ENCODE data around the gene GLMP. TPM values are rescaled to one million over a fixed set of nuclear protein-coding genes. Genes with fewer than 3 reads are reported as not detected.

Gene GLMP
- total RNA-seq, 1 donor from 2014 or later: 104 TPM

- Histone ChIP-seq H3K4me3 (ENCODE audit: low read depth, low read length) (no peak overlapping the region), H3K27me3 (ENCODE audit: control insufficient read depth, insufficient read depth, low read length) (no peaks in the 10 kb centered on the region), H3K36me3 (ENCODE audit: control insufficient read depth, insufficient read depth, low read length) (peaks cover 5% of the 10 kb centered on the region)
- DNase-seq (ENCODE audit: low read depth): no peak
- no peak for TF ChIP-seq CTCF (IDR thresholded peaks at IDR 0.05; ENCODE audit: insufficient read depth, low read length, poor library complexity, severe bottlenecking)
Measured at GRCh38 chr1:156279837-156280236, 15.6 kb downstream of the GLMP start.

- H3K27me3 ChIP-seq (ENCODE audit: control insufficient read depth, insufficient read depth, low read length): no peaks in the 10 kb centered on the region
- H3K4me3 ChIP-seq (ENCODE audit: low read depth, low read length): no peak overlapping the region
- H3K36me3 ChIP-seq (ENCODE audit: control insufficient read depth, insufficient read depth, low read length): peaks cover 7% of the 10 kb centered on the region
- no peak for DNase-seq (ENCODE audit: low read depth)
- no peak for TF ChIP-seq CTCF (IDR thresholded peaks at IDR 0.05; ENCODE audit: insufficient read depth, low read length, poor library complexity, severe bottlenecking)
Measured at GRCh38 chr1:156276966-156277381, 18.5 kb downstream of the GLMP start.

- H3K27me3 ChIP-seq (ENCODE audit: control insufficient read depth, insufficient read depth, low read length): no peaks in the 10 kb centered on the region
- H3K4me3 ChIP-seq (ENCODE audit: low read depth, low read length): no peak overlapping the region
- no peak for DNase-seq (ENCODE audit: low read depth)
- H3K36me3 ChIP-seq (ENCODE audit: control insufficient read depth, insufficient read depth, low read length): peaks cover 7% of the 10 kb centered on the region
- no peak for TF ChIP-seq CTCF (IDR thresholded peaks at IDR 0.05; ENCODE audit: insufficient read depth, low read length, poor library complexity, severe bottlenecking)
Measured at GRCh38 chr1:156276532-156276931, 18.9 kb downstream of the GLMP start.

- TF ChIP-seq CTCF (IDR thresholded peaks at IDR 0.05; ENCODE audit: insufficient read depth, low read length, poor library complexity, severe bottlenecking): no peak
- H3K36me3 ChIP-seq (ENCODE audit: control insufficient read depth, insufficient read depth, low read length): peaks cover 7% of the 10 kb centered on the region
- DNase-seq (ENCODE audit: low read depth): no peak
- H3K4me3 ChIP-seq (ENCODE audit: low read depth, low read length): no peak overlapping the region
- no peaks in the 10 kb centered on the region for H3K27me3 ChIP-seq (ENCODE audit: control insufficient read depth, insufficient read depth, low read length)
Measured at GRCh38 chr1:156270314-156270713, 25.2 kb downstream of the GLMP start.

- H3K4me3 ChIP-seq (ENCODE audit: low read depth, low read length): no peak overlapping the region
- H3K36me3 ChIP-seq (ENCODE audit: control insufficient read depth, insufficient read depth, low read length): peaks cover 8% of the 10 kb centered on the region
- DNase-seq (ENCODE audit: low read depth): no peak
- H3K27me3 ChIP-seq (ENCODE audit: control insufficient read depth, insufficient read depth, low read length): no peaks in the 10 kb centered on the region
- TF ChIP-seq CTCF (IDR thresholded peaks at IDR 0.05; ENCODE audit: insufficient read depth, low read length, poor library complexity, severe bottlenecking): no peak
Measured at GRCh38 chr1:156268336-156268735, 27.1 kb downstream of the GLMP start.

- no peaks in the 10 kb centered on the region for H3K27me3 ChIP-seq (ENCODE audit: control insufficient read depth, insufficient read depth, low read length)
- TF ChIP-seq CTCF (IDR thresholded peaks at IDR 0.05; ENCODE audit: insufficient read depth, low read length, poor library complexity, severe bottlenecking): no peak
- peaks cover 7% of the 10 kb centered on the region for H3K36me3 ChIP-seq (ENCODE audit: control insufficient read depth, insufficient read depth, low read length)
- no peak overlapping the region for H3K4me3 ChIP-seq (ENCODE audit: low read depth, low read length)
- DNase-seq (ENCODE audit: low read depth): no peak
Measured at GRCh38 chr1:156266051-156266450, 29.4 kb downstream of the GLMP start.
